ENCODE results near the gene SPATA25.
"Not testable (repeated sequence)": the region's sequence is repeated elsewhere in the genome, so short reads cannot be mapped to it uniquely, and the experiment has no call there.

The SPATA25 gene

GRCh38 chr20:45887346-45887715 lies at the start of gene SPATA25:
Gene SPATA25, minus strand, starts transcription at chr20:45887622. Its CDS starts 32 bp downstream, at chr20:45887590.
- no peak for DNase-seq (ENCODE audit: low read depth)
- no peak within 1 kb of the TSS for H3K4me3 ChIP-seq (ENCODE audit: low read depth, low read length)
- TF ChIP-seq POLR2A (IDR thresholded peaks at IDR 0.05; ENCODE audit: extremely low read depth, insufficient read length), result no peak
- no peak for TF ChIP-seq MYC (IDR thresholded peaks at IDR 0.05; ENCODE audit: low read depth, low read length)
- TF ChIP-seq CTCF (IDR thresholded peaks at IDR 0.05; ENCODE audit: low read depth, low read length), result no peak
- TF ChIP-seq, protein P1, sequence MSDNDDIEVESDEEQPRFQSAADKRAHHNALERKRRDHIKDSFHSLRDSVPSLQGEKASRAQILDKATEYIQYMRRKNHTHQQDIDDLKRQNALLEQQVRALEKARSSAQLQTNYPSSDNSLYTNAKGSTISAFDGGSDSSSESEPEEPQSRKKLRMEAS (IDR thresholded peaks at IDR 0.05; ENCODE audit: low read depth, low read length), result no peak

- TF ChIP-seq MYC (IDR thresholded peaks at IDR 0.05; ENCODE audit: low read depth, low read length) (no peak; the same call in 1 of the 2 replicates), POLR2A (IDR thresholded peaks at IDR 0.05; ENCODE audit: extremely low read depth, insufficient read length) (no peak), CTCF (IDR thresholded peaks at IDR 0.05; ENCODE audit: low read depth, low read length) (no peak)
- TF ChIP-seq, protein P1 (IDR thresholded peaks at IDR 0.05; ENCODE audit: low read depth, low read length), result no peak
- DNase-seq (ENCODE audit: low read depth), result no peak
- H3K4me3 ChIP-seq (ENCODE audit: low read depth, low read length), result peak overlapping the region; percentile 88
These were observed 48.1 kb upstream of the SPATA25 start for GRCh38 chr20:45935416-45936046.

DNA sequence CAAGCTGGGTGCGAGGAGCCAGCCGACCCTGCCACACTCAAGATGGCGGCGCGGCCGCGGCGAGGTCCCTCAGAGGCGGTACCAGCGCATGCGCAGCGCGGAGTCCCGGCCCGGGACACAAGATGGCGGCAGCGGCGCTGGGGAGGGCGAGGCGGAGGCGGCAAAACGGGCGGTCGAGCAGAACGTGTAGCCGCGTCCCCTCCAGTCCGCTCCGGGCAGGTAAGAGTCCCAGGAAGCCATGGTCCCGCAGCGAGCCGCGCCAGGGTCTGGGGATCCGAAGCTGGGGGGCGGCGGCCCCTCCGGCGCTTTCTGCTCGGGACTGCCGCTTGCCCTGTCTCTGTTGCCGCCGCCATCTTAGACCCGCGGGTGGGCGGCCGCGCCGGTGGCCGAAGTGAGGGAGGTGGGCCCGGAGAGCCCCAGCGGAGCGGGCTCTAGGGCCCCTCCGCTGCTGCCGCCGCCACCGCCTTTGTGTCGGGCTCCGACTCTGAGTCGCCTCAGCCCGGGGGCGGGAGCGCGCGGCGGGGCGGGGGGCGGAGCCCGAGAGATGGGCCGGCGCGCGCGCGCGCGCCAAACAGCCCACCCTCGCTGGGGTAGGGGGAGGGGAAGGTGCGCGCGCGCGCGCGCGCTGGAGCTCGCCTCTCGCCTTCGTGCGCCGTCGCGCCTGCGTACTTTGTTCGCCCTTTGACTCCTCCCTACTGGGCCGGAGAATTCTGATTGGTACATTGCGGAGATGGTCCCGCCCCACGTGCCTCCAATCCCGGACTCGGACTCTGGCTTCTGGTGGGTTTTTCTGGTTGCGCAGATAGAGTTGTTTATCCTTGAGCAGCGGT lies 47.4 kb upstream of the SPATA25 start, which contains the start of gene PCIF1:
PCIF1 (plus strand) TSS at position 98 of the 830 bp plus-strand sequence. CDS start 4,317 bp downstream, outside the sequence.
- DNase-seq (ENCODE audit: low read depth), result peak; percentile 98
- peak within 1 kb of the TSS; percentile 88 for H3K4me3 ChIP-seq (ENCODE audit: low read depth, low read length)
- TF ChIP-seq, protein P1 (IDR thresholded peaks at IDR 0.05; ENCODE audit: low read depth, low read length), result peak; percentile 92
- TF ChIP-seq MYC (IDR thresholded peaks at IDR 0.05; ENCODE audit: low read depth, low read length), result peak; percentile 70
- TF ChIP-seq CTCF (IDR thresholded peaks at IDR 0.05; ENCODE audit: low read depth, low read length), result no peak
- peak; percentile 94 for TF ChIP-seq POLR2A (IDR thresholded peaks at IDR 0.05; ENCODE audit: extremely low read depth, insufficient read length)

DNA sequence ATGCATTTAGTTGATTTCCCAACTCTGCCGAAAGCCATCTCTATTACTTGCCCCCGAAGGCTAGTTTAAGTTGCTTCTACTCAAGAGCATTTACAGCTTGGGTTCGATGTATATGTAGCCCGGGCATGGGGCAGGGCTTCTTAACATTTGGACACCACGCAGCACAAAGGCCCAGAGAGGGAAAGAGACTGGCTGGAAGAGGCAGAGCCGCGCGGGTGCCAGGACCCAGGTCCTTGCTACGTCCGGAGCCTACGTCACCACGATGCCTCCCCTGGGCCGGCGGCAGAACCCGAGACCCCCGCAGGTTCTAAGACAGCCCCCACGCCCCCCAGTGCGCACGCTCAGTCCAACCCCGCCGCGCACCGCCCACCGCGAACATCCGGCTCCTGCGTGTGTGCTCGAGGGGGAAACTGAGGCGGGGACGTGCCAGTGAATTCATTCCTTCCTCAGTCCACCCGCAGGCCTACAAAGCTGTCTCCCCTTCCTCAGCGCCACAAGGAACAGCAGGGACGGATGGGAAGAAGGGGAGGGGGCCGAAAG lies 46.7 kb upstream of the SPATA25 start:
- peak; percentile 79 for DNase-seq (ENCODE audit: low read depth)
- peak overlapping the region; percentile 75 for H3K4me3 ChIP-seq (ENCODE audit: low read depth, low read length)
- TF ChIP-seq CTCF (IDR thresholded peaks at IDR 0.05; ENCODE audit: low read depth, low read length) (no peak), POLR2A (IDR thresholded peaks at IDR 0.05; ENCODE audit: extremely low read depth, insufficient read length) (no peak), MYC (IDR thresholded peaks at IDR 0.05; ENCODE audit: low read depth, low read length) (no peak)
- TF ChIP-seq, protein P1 (IDR thresholded peaks at IDR 0.05; ENCODE audit: low read depth, low read length), result no peak

GRCh38 chr20:45933266-45934045 lies 46.0 kb upstream of the SPATA25 start:
- peak; percentile 91 for DNase-seq (ENCODE audit: low read depth)
- H3K4me3 ChIP-seq (ENCODE audit: low read depth, low read length), result peak overlapping the region; percentile 75
- TF ChIP-seq POLR2A (IDR thresholded peaks at IDR 0.05; ENCODE audit: extremely low read depth, insufficient read length), result no peak
- TF ChIP-seq CTCF (IDR thresholded peaks at IDR 0.05; ENCODE audit: low read depth, low read length), result peak; percentile 38

DNA sequence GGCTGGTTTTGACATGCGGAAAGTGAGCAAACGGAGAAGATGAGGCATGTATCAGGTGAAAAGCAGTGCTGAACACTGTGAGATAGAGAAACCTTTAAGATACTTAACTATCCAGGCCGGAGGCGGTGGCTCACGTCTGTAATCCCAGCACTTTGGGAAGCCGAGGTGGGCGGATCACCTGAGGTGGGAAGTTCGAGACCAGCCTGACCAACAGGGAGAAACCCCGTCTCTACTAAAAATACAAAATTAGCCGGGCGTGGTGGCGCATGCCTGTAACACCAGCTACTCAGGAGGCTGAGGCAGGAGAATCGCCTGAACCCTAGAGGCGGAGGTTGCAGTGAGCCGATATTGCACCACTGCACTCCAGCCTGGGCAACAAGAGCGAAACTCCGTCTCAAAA lies 44.3 kb upstream of the SPATA25 start:
- H3K4me3 ChIP-seq (ENCODE audit: low read depth, low read length); DNase-seq (ENCODE audit: low read depth): not testable (repeated sequence)

All from NB4 (cell line).